Ascending aorta (tissue), 2 donors: ENCODE measurements around the gene MEMO1. TPM values are rescaled to one million over a fixed set of nuclear protein-coding genes. Genes with fewer than 3 reads are reported as not detected.

ENCODE experiments used
- DNase-seq, 2 donors: peaks; one replicate each; pipeline ENCODE4 v3.0.0-alpha.2; 2019; ENCODE audit warnings: low spot score in 2 of 2
- H3K27ac ChIP-seq, 2 donors: fragments of 200-600 bp; sonication (generic); one replicate each; pipeline ENCODE4 v1.5.1; 2016 to 2017; ENCODE audit warnings: mild to moderate bottlenecking in 1 of 2
- H3K27me3 ChIP-seq: fragments of 200-600 bp; sonication (generic); one replicate; pipeline ENCODE4 v1.5.1; 2017
- H3K36me3 ChIP-seq, 2 donors: fragments of 200-600 bp; sonication (generic); one replicate each; pipeline ENCODE4 v1.5.1; 2016
- H3K4me1 ChIP-seq, 2 donors: fragments of 200-600 bp; sonication (generic); one replicate each; pipeline ENCODE4 v1.5.1; 2016 to 2017; ENCODE audit warnings: mild to moderate bottlenecking in 1 of 2
- H3K4me3 ChIP-seq, 2 donors: fragments of 200-600 bp; sonication (generic); one replicate each; pipeline ENCODE4 v1.5.1; 2016 to 2017; ENCODE audit warnings: mild to moderate bottlenecking in 1 of 2
- H3K9me3 ChIP-seq, 2 donors: fragments of 200-600 bp; sonication (generic); one replicate each; pipeline ENCODE4 v1.5.1; 2016
- intact Hi-C: fragments of 100-400 bp; cut with DNase I; formaldehyde crosslinking; loops from one replicate; pipeline ENCODE4 v1.15.1; 2023
- total RNA-seq: library from RNA; depleted of rRNA; stranded (reverse); fragments of >200 nt; gene quantifications from one replicate; pipeline ENCODE4 v1.1.0, GENCODE V29; 2016
- TF ChIP-seq, protein P1 (sequence below), 3 experiments: fragments of 200-600 bp in 2 of 3; fragments of 450-650 bp in 1 of 3; sonication (generic) in 2 of 3; IDR thresholded peaks; one replicate each; pipeline ENCODE4 v1.5.1; 2016 to 2019; ENCODE audit warnings: antibody characterized with exemption in 3 of 3, mild to moderate bottlenecking in 1 of 3, moderate library complexity in 1 of 3

MEMO1 gene
- total RNA-seq, 1 donor from 2014 or later: 4.6 TPM

GRCh38 chr2:31983762-31984467, 26.9 kb downstream of the MEMO1 start:
- intact Hi-C loops: no loop called here

DNA sequence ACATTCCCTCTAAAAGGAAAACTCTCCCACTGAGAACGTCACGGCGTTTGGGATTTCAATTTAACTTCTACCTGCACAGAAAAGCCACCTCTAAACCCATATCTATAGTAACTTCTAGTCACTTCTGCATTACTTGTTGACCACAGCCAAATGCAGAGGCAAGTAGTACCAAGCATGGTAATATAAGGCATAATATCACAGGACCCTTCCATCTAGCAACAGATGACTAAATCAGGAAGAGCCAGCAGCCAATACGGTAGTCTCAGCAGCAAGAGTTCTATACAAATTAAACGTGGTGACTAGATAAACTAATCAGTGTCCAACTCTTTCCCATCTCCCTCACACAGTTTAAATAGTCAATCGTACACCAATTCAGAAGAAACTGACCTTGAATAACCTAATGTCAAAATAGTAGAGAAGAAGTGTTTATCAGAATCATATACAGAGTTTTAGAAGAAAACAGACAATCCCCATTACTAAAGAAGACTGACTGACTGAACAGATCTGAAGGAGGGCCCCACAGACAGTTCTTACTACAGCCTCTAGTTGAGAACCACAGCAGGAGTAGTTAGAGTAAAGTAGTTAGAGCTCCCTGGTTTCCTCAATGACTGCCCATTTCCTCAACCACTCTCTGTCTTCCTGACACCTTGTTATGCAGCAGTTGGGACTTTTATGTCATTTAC, 30.0 kb downstream of the MEMO1 start:
- intact Hi-C loops: no loop called here

More at GRCh38 chr2:31983762-31984467, 26.9 kb downstream of the MEMO1 start:
- H3K27ac ChIP-seq: no peak overlapping the region
- no peaks in the 10 kb centered on the region for H3K9me3 ChIP-seq
- peaks cover 0 to 3% of the 10 kb centered on the region in 2 donors for H3K4me1 ChIP-seq
- no peaks in the 10 kb centered on the region for H3K36me3 ChIP-seq
- no peak overlapping the region for H3K4me3 ChIP-seq
- no peaks in the 10 kb centered on the region for H3K27me3 ChIP-seq
- DNase-seq: no peak
- TF ChIP-seq, protein P1, sequence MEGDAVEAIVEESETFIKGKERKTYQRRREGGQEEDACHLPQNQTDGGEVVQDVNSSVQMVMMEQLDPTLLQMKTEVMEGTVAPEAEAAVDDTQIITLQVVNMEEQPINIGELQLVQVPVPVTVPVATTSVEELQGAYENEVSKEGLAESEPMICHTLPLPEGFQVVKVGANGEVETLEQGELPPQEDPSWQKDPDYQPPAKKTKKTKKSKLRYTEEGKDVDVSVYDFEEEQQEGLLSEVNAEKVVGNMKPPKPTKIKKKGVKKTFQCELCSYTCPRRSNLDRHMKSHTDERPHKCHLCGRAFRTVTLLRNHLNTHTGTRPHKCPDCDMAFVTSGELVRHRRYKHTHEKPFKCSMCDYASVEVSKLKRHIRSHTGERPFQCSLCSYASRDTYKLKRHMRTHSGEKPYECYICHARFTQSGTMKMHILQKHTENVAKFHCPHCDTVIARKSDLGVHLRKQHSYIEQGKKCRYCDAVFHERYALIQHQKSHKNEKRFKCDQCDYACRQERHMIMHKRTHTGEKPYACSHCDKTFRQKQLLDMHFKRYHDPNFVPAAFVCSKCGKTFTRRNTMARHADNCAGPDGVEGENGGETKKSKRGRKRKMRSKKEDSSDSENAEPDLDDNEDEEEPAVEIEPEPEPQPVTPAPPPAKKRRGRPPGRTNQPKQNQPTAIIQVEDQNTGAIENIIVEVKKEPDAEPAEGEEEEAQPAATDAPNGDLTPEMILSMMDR (IDR thresholded peaks at IDR 0.05): no peak

DNA sequence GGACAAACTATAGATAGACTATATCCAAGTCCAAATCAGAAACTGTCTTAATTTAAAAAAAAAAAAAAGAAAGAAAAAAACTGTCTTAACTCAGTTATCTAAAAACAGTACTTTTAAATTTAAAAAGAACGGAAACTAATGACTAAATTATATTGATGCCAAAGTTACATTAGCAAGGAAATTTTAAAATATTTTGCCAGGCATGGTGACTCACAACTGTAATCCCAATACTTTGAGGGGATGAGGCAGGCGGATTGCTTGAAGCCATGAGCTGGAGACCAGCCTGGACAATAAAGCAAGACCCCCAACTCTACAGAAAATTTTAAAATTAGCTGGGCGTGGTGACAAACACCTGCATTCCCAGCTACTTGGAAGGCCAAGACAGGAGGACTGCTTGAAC, 30.9 kb downstream of the MEMO1 start:
- no peaks in the 10 kb centered on the region for H3K27me3 ChIP-seq
- H3K4me3 ChIP-seq: no peak overlapping the region
- H3K27ac ChIP-seq: no peak overlapping the region
- H3K9me3 ChIP-seq: no peaks in the 10 kb centered on the region
- intact Hi-C loops: no loop called here
- TF ChIP-seq, protein P1 (IDR thresholded peaks at IDR 0.05): no peak
- H3K36me3 ChIP-seq: no peaks in the 10 kb centered on the region
- no peak for DNase-seq
- no peaks in the 10 kb centered on the region for H3K4me1 ChIP-seq

More for the DNA sequence above, 30.0 kb downstream of the MEMO1 start:
- Histone ChIP-seq H3K4me1 (no peaks in the 10 kb centered on the region), H3K4me3 (no peak overlapping the region), H3K36me3 (no peaks in the 10 kb centered on the region), H3K27ac (no peak overlapping the region), H3K9me3 (no peaks in the 10 kb centered on the region), H3K27me3 (no peaks in the 10 kb centered on the region)
- no peak for DNase-seq
- TF ChIP-seq, protein P1 (IDR thresholded peaks at IDR 0.05): no peak

GRCh38 chr2:31979018-31979417, 31.8 kb downstream of the MEMO1 start:
- Histone ChIP-seq H3K36me3 (no peaks in the 10 kb centered on the region), H3K27ac (no peak overlapping the region), H3K27me3 (no peaks in the 10 kb centered on the region), H3K9me3 (no peaks in the 10 kb centered on the region), H3K4me3 (no peak overlapping the region), H3K4me1 (no peaks in the 10 kb centered on the region)
- TF ChIP-seq, protein P1 (IDR thresholded peaks at IDR 0.05): no peak
- intact Hi-C loops: no loop called here
- no peak for DNase-seq

DNA sequence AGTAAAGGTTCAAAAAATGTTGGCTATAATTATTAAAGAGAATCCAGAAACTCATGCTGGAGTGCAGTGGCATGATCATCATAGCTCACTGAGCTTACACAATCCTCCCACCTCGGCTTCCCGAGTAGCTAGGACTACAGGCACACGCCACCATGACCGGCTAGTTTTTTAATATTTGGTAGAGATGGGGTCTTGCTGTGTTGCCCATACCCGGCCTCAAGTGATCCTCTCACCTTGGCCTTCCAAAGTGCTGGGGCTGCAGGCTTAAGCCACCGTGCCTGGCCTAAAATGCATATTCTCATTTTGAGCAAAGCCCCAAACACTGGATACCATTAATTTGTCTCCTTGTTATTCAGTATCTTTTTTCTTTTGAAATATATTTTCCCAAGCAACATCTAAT, 32.4 kb downstream of the MEMO1 start:
- intact Hi-C loops: no loop called here
- DNase-seq: no peak
- H3K27ac ChIP-seq: no peak overlapping the region
- no peaks in the 10 kb centered on the region for H3K4me1 ChIP-seq
- no peaks in the 10 kb centered on the region for H3K36me3 ChIP-seq
- TF ChIP-seq, protein P1 (IDR thresholded peaks at IDR 0.05): no peak
- no peaks in the 10 kb centered on the region for H3K27me3 ChIP-seq
- H3K9me3 ChIP-seq: no peaks in the 10 kb centered on the region
- H3K4me3 ChIP-seq: no peak overlapping the region
